Measurements from ENCODE around the gene TMIGD3.

TMIGD3 gene

GRCh38 chr1:111470596-111470995, 32.8 kb downstream of the TMIGD3 start:
- in situ Hi-C loops (cut with HindIII; ENCODE audit: low sequenced_read_pairs), result no loop called here
- H3K4me3 ChIP-seq (ENCODE audit: low read depth, low read length), result no peak overlapping the region
- no peak for DNase-seq (ENCODE audit: low read depth, low spot score)
- TF ChIP-seq, protein P1, sequence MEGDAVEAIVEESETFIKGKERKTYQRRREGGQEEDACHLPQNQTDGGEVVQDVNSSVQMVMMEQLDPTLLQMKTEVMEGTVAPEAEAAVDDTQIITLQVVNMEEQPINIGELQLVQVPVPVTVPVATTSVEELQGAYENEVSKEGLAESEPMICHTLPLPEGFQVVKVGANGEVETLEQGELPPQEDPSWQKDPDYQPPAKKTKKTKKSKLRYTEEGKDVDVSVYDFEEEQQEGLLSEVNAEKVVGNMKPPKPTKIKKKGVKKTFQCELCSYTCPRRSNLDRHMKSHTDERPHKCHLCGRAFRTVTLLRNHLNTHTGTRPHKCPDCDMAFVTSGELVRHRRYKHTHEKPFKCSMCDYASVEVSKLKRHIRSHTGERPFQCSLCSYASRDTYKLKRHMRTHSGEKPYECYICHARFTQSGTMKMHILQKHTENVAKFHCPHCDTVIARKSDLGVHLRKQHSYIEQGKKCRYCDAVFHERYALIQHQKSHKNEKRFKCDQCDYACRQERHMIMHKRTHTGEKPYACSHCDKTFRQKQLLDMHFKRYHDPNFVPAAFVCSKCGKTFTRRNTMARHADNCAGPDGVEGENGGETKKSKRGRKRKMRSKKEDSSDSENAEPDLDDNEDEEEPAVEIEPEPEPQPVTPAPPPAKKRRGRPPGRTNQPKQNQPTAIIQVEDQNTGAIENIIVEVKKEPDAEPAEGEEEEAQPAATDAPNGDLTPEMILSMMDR (IDR thresholded peaks at IDR 0.05; ENCODE audit: low read depth, low read length), result no peak

DNA sequence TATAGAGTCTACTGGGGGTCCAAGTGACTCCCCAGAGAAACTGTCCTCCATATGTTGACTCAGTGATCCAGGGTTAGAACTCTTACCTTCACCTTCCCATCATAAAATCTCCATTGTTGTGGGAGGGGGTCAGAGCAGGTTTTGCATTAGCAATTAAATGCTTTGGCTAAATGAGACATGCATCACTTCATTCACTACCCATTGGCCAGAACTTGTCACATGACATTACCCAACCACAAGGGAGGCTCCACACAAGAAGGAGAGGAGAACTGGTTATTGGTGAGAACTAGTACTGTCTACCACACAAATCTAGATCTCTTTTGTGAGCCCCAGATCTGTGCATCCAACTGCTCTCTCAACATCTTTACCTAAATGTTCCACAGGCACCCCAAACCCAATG, 33.9 kb downstream of the TMIGD3 start:
- no peak overlapping the region for H3K4me3 ChIP-seq (ENCODE audit: low read depth, low read length)
- TF ChIP-seq, protein P1 (IDR thresholded peaks at IDR 0.05; ENCODE audit: low read depth, low read length), result no peak
- DNase-seq (ENCODE audit: low read depth, low spot score), result no peak
- in situ Hi-C loops (cut with HindIII; ENCODE audit: low sequenced_read_pairs), result no loop called here

GRCh38 chr1:111468717-111469100, 34.7 kb downstream of the TMIGD3 start:
- in situ Hi-C loops (cut with HindIII; ENCODE audit: low sequenced_read_pairs), result no loop called here
- H3K4me3 ChIP-seq (ENCODE audit: low read depth, low read length), result no peak overlapping the region
- no peak for DNase-seq (ENCODE audit: low read depth, low spot score)
- TF ChIP-seq, protein P1 (IDR thresholded peaks at IDR 0.05; ENCODE audit: low read depth, low read length), result no peak

DNA sequence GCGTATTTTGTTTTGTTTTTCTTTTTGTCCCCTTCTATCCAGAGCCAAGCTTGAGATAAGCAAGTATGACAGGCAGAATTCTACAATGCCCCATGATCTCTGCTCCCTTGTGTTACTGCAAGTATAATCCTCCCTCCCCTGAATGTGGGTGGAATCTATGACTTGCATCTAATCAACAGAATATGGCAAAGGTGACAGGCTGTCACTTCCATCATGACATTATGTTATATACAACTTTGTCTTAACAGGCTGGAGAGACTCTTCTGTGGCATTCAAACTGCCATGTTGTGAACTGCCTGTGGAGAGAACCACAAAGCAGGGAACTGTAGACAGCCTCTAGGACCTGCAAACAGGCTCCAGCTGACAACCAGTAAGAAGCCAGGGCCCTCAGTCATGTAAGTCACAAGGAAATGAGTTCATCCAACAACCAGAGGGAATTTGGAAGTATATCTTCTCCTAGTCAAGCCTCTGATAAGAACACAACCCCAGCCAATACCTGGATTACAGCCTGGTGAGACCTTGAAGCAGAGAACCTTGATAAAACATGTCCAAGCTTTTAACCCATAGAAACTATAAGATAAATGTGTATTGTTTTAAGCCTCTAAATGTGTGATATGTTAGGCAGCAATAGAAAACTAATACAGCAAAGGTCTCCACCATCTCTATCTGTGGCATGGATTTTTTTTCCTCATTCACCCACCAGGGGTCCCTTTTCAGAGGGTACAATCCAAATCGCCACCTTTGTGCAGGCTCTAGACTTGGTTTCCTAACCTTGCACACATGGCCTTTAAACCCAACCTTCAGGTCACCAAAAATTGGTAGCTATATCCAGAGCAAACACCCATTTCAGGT, 35.3 kb downstream of the TMIGD3 start:
- no peak overlapping the region for H3K4me3 ChIP-seq (ENCODE audit: low read depth, low read length)
- TF ChIP-seq, protein P1 (IDR thresholded peaks at IDR 0.05; ENCODE audit: low read depth, low read length), result no peak
- DNase-seq (ENCODE audit: low read depth, low spot score), result no peak
- in situ Hi-C loops (cut with HindIII; ENCODE audit: low sequenced_read_pairs), result no loop called here

DNA sequence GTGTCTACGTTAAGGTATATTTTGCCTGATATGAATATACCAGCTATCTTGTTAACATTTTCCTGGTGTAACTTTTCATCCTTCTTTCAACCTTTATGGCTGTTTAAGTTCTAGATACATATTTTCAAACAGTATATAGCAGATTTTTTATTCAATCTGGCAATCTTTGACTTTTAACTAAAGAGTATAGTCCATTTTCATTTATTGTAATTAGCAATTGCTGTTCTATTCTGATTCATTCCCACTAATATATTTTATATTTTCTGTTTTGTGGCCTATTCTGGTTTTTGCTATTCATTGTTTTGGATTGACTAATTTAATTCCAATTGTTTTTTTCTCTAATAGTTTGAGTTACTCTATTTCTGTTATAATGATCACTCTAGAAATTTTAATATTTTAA, 37.0 kb downstream of the TMIGD3 start:
- in situ Hi-C loops (cut with HindIII; ENCODE audit: low sequenced_read_pairs), result no loop called here
- DNase-seq (ENCODE audit: low read depth, low spot score), result no peak
- H3K4me3 ChIP-seq (ENCODE audit: low read depth, low read length), result no peak overlapping the region
- TF ChIP-seq, protein P1 (IDR thresholded peaks at IDR 0.05; ENCODE audit: low read depth, low read length), result no peak

DNA sequence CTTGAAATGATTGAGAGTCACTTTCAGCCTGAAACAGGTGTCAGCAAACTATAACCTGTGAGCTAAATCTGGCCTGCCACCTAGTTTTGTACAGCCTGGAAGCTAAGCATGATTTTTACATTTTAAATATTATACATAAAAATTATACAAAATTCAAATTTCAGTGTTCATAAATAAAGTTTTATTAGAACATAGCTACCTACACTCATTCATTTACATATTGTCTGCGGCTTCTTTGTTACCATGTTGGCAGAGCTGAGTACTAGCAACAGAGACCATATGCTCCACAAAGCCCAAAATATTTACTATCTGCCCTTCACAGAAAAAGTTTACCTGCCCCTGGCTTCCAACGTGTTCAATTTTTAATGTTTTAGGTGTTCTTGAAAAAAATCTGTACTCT, 37.7 kb downstream of the TMIGD3 start:
- in situ Hi-C loops (cut with HindIII; ENCODE audit: low sequenced_read_pairs), result no loop called here
- DNase-seq (ENCODE audit: low read depth, low spot score), result no peak
- TF ChIP-seq, protein P1 (IDR thresholded peaks at IDR 0.05; ENCODE audit: low read depth, low read length), result no peak
- H3K4me3 ChIP-seq (ENCODE audit: low read depth, low read length), result no peak overlapping the region

Data from astrocyte of the spinal cord (primary cell).